ENCODE measurements around the gene GSTM1.
A peak's percentile ranks its signal among the peaks of the same experiment; 100 is the strongest.
"Not testable (repeated sequence)": the region's sequence is repeated elsewhere in the genome, so short reads cannot be mapped to it uniquely, and the experiment has no call there.

The GSTM1 gene

GRCh38 chr1:109689844-109690405 lies 2.3 kb downstream of the GSTM1 start:
- H2BK120ac ChIP-seq (ENCODE audit: low read depth, low read length): no peak overlapping the region
- no peak overlapping the region for H4K8ac ChIP-seq (ENCODE audit: low read length)
- H2BK15ac ChIP-seq (ENCODE audit: low read depth, poor library complexity, severe bottlenecking): no peak overlapping the region
- H3K9me3 ChIP-seq (ENCODE audit: control insufficient read depth, low read length): no peaks in the 10 kb centered on the region
- no peaks in the 10 kb centered on the region for H3K79me1 ChIP-seq (replicated peaks; ENCODE audit: low read length, poor library complexity, severe bottlenecking)
- no peak for DNase-seq
- H3K23ac ChIP-seq (ENCODE audit: low read length in 2 of 2): no peak overlapping the region
- no peak overlapping the region for H3K14ac ChIP-seq (ENCODE audit: low read length in 2 of 2)
- H3K4me2 ChIP-seq (ENCODE audit: low read length, poor library complexity, severe bottlenecking): no peak overlapping the region
- no peak overlapping the region for H2AK5ac ChIP-seq (ENCODE audit: low read length, severe bottlenecking)
- no peak overlapping the region for H3K4me3 ChIP-seq (ENCODE audit: insufficient read depth in 1 of 2, low read depth in 1 of 2, low read length in 2 of 2)
- H3K9ac ChIP-seq (ENCODE audit: low read length): no peak overlapping the region
- H3K27ac ChIP-seq (ENCODE audit: low read length, poor library complexity, severe bottlenecking): no peak overlapping the region
- H3K36me3 ChIP-seq (ENCODE audit: control insufficient read depth in 1 of 2, insufficient read depth in 2 of 2, low read depth in 1 of 2, low read length in 2 of 2): peaks cover 0 to 3% of the 10 kb centered on the region in 2 experiments
- no peak overlapping the region for H3K4ac ChIP-seq (ENCODE audit: low read depth in 1 of 2, low read length in 2 of 2)
- H3K27me3 ChIP-seq (ENCODE audit: control insufficient read depth in 1 of 2, insufficient read depth in 1 of 2, low read length in 2 of 2): no peaks in the 10 kb centered on the region
- H2BK12ac ChIP-seq (ENCODE audit: low read length in 2 of 2): no peak overlapping the region
- no peak overlapping the region for H2BK5ac ChIP-seq (ENCODE audit: low read depth, low read length, poor library complexity, severe bottlenecking)
- WGBS: 97% methylated on average over 6 of the region's 6 CpGs
- H3K4me1 ChIP-seq (ENCODE audit: control insufficient read depth, insufficient read depth, low read depth, low read length): peaks cover 5% of the 10 kb centered on the region
- no peak overlapping the region for H3K18ac ChIP-seq (ENCODE audit: low read depth in 1 of 2, low read length in 2 of 2)
- no peak overlapping the region for H4K91ac ChIP-seq (ENCODE audit: low read length)
- H2AFZ ChIP-seq (ENCODE audit: low read depth, low read length): no peak overlapping the region

GRCh38 chr1:109691759-109692158 lies 4.1 kb downstream of the GSTM1 start:
- Histone ChIP-seq H3K18ac (ENCODE audit: low read depth in 1 of 2, low read length in 2 of 2) (no peak overlapping the region), H2BK12ac (ENCODE audit: low read length in 2 of 2) (no peak overlapping the region), H3K4ac (ENCODE audit: low read depth in 1 of 2, low read length in 2 of 2) (no peak overlapping the region), H2BK5ac (ENCODE audit: low read depth, low read length, poor library complexity, severe bottlenecking) (peak overlapping the region; percentile 31), H3K14ac (ENCODE audit: low read length in 2 of 2) (no peak overlapping the region), H4K8ac (ENCODE audit: low read length) (no peak overlapping the region), H3K23ac (ENCODE audit: low read length in 2 of 2) (no peak overlapping the region), H3K27me3 (ENCODE audit: control insufficient read depth in 1 of 2, insufficient read depth in 1 of 2, low read length in 2 of 2) (no peaks in the 10 kb centered on the region), H3K9ac (ENCODE audit: low read length) (no peak overlapping the region), H2AFZ (ENCODE audit: low read depth, low read length) (no peak overlapping the region), H2AK5ac (ENCODE audit: low read length, severe bottlenecking) (no peak overlapping the region), H4K91ac (ENCODE audit: low read length) (no peak overlapping the region), H3K4me2 (ENCODE audit: low read length, poor library complexity, severe bottlenecking) (no peak overlapping the region), H3K79me1 (replicated peaks; ENCODE audit: low read length, poor library complexity, severe bottlenecking) (no peaks in the 10 kb centered on the region), H3K9me3 (ENCODE audit: control insufficient read depth, low read length) (no peaks in the 10 kb centered on the region), H3K4me3 (ENCODE audit: insufficient read depth in 1 of 2, low read depth in 1 of 2, low read length in 2 of 2) (no peak overlapping the region), H3K27ac (ENCODE audit: low read length, poor library complexity, severe bottlenecking) (no peak overlapping the region), H3K4me1 (ENCODE audit: control insufficient read depth, insufficient read depth, low read depth, low read length) (peaks cover 5% of the 10 kb centered on the region), H2BK120ac (ENCODE audit: low read depth, low read length) (no peak overlapping the region), H2BK15ac (ENCODE audit: low read depth, poor library complexity, severe bottlenecking) (no peak overlapping the region), H3K36me3 (ENCODE audit: control insufficient read depth in 1 of 2, insufficient read depth in 2 of 2, low read depth in 1 of 2, low read length in 2 of 2) (peaks cover 0 to 3% of the 10 kb centered on the region in 2 experiments)
- WGBS: 83% methylated on average over 6 of the region's 6 CpGs
- no peak for DNase-seq

DNA sequence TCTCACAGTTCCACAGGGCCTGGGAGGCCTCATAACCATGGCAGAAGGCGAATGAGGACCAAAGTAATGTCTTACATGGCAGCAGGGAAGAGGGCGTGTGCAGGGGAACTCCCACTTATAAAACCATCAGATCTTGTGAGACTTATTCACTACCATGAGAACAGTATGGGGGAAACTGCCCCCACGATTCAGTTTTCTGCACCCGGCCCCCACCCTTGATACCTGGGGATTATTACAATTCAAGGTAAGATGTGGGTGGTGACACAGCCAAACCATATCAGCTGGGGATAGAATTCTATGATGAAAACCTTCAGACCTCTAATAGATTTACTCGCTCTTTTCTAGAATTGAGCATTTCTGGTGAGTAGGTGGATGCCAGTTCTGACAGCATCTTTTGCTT lies 6.8 kb downstream of the GSTM1 start:
- 92% methylated on average over 4 of the region's 5 CpGs for WGBS
- H3K4me2 ChIP-seq (ENCODE audit: low read length, poor library complexity, severe bottlenecking): not testable (repeated sequence)

DNA sequence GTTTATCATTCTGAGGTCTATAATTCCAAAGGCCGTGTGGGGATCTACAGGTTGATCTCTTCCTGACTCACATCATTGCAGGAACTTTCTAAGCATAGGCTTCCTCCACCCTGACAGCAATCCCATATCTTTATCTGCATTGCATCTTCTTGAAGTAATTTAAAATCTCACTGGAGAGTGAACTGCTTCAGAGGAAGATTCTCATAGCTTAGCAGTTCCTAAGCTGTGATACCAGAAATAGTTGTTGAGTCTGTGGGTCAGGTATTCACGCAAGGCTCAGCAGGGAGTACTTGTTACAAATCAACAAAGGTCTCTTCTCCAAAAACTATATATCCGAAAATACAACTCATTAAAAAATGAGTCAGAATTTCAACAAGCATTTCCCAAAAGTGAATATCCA lies 7.5 kb downstream of the GSTM1 start:
- H3K9me3 ChIP-seq (ENCODE audit: control insufficient read depth, low read length); H3K27ac ChIP-seq (ENCODE audit: low read length, poor library complexity, severe bottlenecking); H3K9ac ChIP-seq (ENCODE audit: low read length); H3K27me3 ChIP-seq (ENCODE audit: control insufficient read depth in 1 of 2, insufficient read depth in 1 of 2, low read length in 2 of 2); H3K36me3 ChIP-seq (ENCODE audit: control insufficient read depth in 1 of 2, insufficient read depth in 2 of 2, low read depth in 1 of 2, low read length in 2 of 2); H4K91ac ChIP-seq (ENCODE audit: low read length); H3K4ac ChIP-seq (ENCODE audit: low read depth in 1 of 2, low read length in 2 of 2); H2BK5ac ChIP-seq (ENCODE audit: low read depth, low read length, poor library complexity, severe bottlenecking); H2BK12ac ChIP-seq (ENCODE audit: low read length in 2 of 2); H3K23ac ChIP-seq (ENCODE audit: low read length in 2 of 2); H4K8ac ChIP-seq (ENCODE audit: low read length); H3K18ac ChIP-seq (ENCODE audit: low read depth in 1 of 2, low read length in 2 of 2); H2BK15ac ChIP-seq (ENCODE audit: low read depth, poor library complexity, severe bottlenecking); H3K4me3 ChIP-seq (ENCODE audit: insufficient read depth in 1 of 2, low read depth in 1 of 2, low read length in 2 of 2); H2AK5ac ChIP-seq (ENCODE audit: low read length, severe bottlenecking); H3K79me1 ChIP-seq (replicated peaks; ENCODE audit: low read length, poor library complexity, severe bottlenecking); H3K4me2 ChIP-seq (ENCODE audit: low read length, poor library complexity, severe bottlenecking); H2AFZ ChIP-seq (ENCODE audit: low read depth, low read length); H2BK120ac ChIP-seq (ENCODE audit: low read depth, low read length); H3K4me1 ChIP-seq (ENCODE audit: control insufficient read depth, insufficient read depth, low read depth, low read length); H3K14ac ChIP-seq (ENCODE audit: low read length in 2 of 2); DNase-seq: not testable (repeated sequence)
- WGBS: 95% methylated on average over 3 of the region's 3 CpGs

More for the DNA sequence above, 6.8 kb downstream of the GSTM1 start:
- H3K27me3 ChIP-seq (ENCODE audit: control insufficient read depth in 1 of 2, insufficient read depth in 1 of 2, low read length in 2 of 2); H2AFZ ChIP-seq (ENCODE audit: low read depth, low read length); H3K9me3 ChIP-seq (ENCODE audit: control insufficient read depth, low read length); H3K27ac ChIP-seq (ENCODE audit: low read length, poor library complexity, severe bottlenecking); H4K8ac ChIP-seq (ENCODE audit: low read length); H3K23ac ChIP-seq (ENCODE audit: low read length in 2 of 2); H2BK120ac ChIP-seq (ENCODE audit: low read depth, low read length); H2BK5ac ChIP-seq (ENCODE audit: low read depth, low read length, poor library complexity, severe bottlenecking); DNase-seq; H3K18ac ChIP-seq (ENCODE audit: low read depth in 1 of 2, low read length in 2 of 2); H2BK15ac ChIP-seq (ENCODE audit: low read depth, poor library complexity, severe bottlenecking); H2AK5ac ChIP-seq (ENCODE audit: low read length, severe bottlenecking); H2BK12ac ChIP-seq (ENCODE audit: low read length in 2 of 2); H3K4me3 ChIP-seq (ENCODE audit: insufficient read depth in 1 of 2, low read depth in 1 of 2, low read length in 2 of 2); H3K36me3 ChIP-seq (ENCODE audit: control insufficient read depth in 1 of 2, insufficient read depth in 2 of 2, low read depth in 1 of 2, low read length in 2 of 2); H3K79me1 ChIP-seq (replicated peaks; ENCODE audit: low read length, poor library complexity, severe bottlenecking); H3K14ac ChIP-seq (ENCODE audit: low read length in 2 of 2); H4K91ac ChIP-seq (ENCODE audit: low read length); H3K4ac ChIP-seq (ENCODE audit: low read depth in 1 of 2, low read length in 2 of 2); H3K9ac ChIP-seq (ENCODE audit: low read length); H3K4me1 ChIP-seq (ENCODE audit: control insufficient read depth, insufficient read depth, low read depth, low read length): not testable (repeated sequence)

Measured in mesenchymal stem cell (in vitro differentiated cells and primary cell).